ENCODE results near the gene LPGAT1. TPM values are rescaled to one million over a fixed set of nuclear protein-coding genes. Genes with fewer than 3 reads are reported as not detected.

LPGAT1 gene
- total RNA-seq, 4 donors from 2014 or later, result 168 to 308 (median 203) TPM

GRCh38 chr1:211737115-211738035, 93.2 kb downstream of the LPGAT1 start:
- no peaks in the 10 kb centered on the region for H3K9me3 ChIP-seq
- TF ChIP-seq POLR2A (IDR thresholded peaks at IDR 0.05) (no peak), CTCF (IDR thresholded peaks at IDR 0.05) (no peak)
- intact Hi-C loops (cut with DNase I), result no loop called here
- peaks cover 27 to 41% of the 10 kb centered on the region in 2 donors for H3K4me1 ChIP-seq
- H3K27ac ChIP-seq, result peak overlapping the region in 1 of 3 donors; percentile 88
- H3K4me3 ChIP-seq (replicated peaks in 1 of 3), result no peak overlapping the region
- no peaks in the 10 kb centered on the region for H3K36me3 ChIP-seq
- no peaks in the 10 kb centered on the region for H3K27me3 ChIP-seq
- 84 to 95% methylated on average over 15 of the region's 15 CpGs for WGBS, 2 donors
- DNase-seq, result no peak

- no peak overlapping the region for H3K4me3 ChIP-seq (replicated peaks in 1 of 3)
- WGBS, 2 donors, result 66 to 74% methylated on average over 8 of the region's 8 CpGs
- TF ChIP-seq POLR2A (IDR thresholded peaks at IDR 0.05) (no peak), CTCF (IDR thresholded peaks at IDR 0.05) (no peak)
- peak overlapping the region; percentile 82 to 88 (median 82) for H3K27ac ChIP-seq
- peaks cover 21 to 33% of the 10 kb centered on the region in 2 donors for H3K4me1 ChIP-seq
- DNase-seq, result peak; percentile 53 to 75
- H3K36me3 ChIP-seq, result no peaks in the 10 kb centered on the region
- no peaks in the 10 kb centered on the region for H3K9me3 ChIP-seq
- intact Hi-C loops (cut with DNase I), result no loop called here
- H3K27me3 ChIP-seq, result no peaks in the 10 kb centered on the region
Measured at GRCh38 chr1:211736351-211736915, 94.1 kb downstream of the LPGAT1 start.

GRCh38 chr1:211735208-211736170, 95.1 kb downstream of the LPGAT1 start:
- no peaks in the 10 kb centered on the region for H3K36me3 ChIP-seq
- 51 to 52% methylated on average over 22 of the region's 22 CpGs for WGBS, 2 donors
- DNase-seq, result peak; percentile 87 to 89
- peaks cover 21 to 33% of the 10 kb centered on the region in 2 donors for H3K4me1 ChIP-seq
- TF ChIP-seq POLR2A (IDR thresholded peaks at IDR 0.05) (no peak), CTCF (IDR thresholded peaks at IDR 0.05) (no peak)
- peak overlapping the region; percentile 82 to 88 (median 82) for H3K27ac ChIP-seq
- no peaks in the 10 kb centered on the region for H3K27me3 ChIP-seq
- H3K9me3 ChIP-seq, result no peaks in the 10 kb centered on the region
- intact Hi-C loops (cut with DNase I), result no loop called here
- H3K4me3 ChIP-seq (replicated peaks in 1 of 3), result no peak overlapping the region

- peak; percentile 83 to 87 for DNase-seq
- WGBS, 2 donors, result 20 to 25% methylated on average over 4 of the region's 4 CpGs
- no peaks in the 10 kb centered on the region for H3K27me3 ChIP-seq
- peak overlapping the region; percentile 82 to 88 (median 82) for H3K27ac ChIP-seq
- no peaks in the 10 kb centered on the region for H3K9me3 ChIP-seq
- H3K4me3 ChIP-seq (replicated peaks in 1 of 3), result no peak overlapping the region
- intact Hi-C loops (cut with DNase I), result no loop called here
- H3K36me3 ChIP-seq, result no peaks in the 10 kb centered on the region
- no peak for TF ChIP-seq POLR2A (IDR thresholded peaks at IDR 0.05)
- no peak for TF ChIP-seq CTCF (IDR thresholded peaks at IDR 0.05)
- H3K4me1 ChIP-seq, result peaks cover 21 to 33% of the 10 kb centered on the region in 2 donors
Measured at GRCh38 chr1:211734791-211735190, 95.8 kb downstream of the LPGAT1 start.

Measured in thyroid gland (tissue), 4 donors.